Natural killer cell (primary cell): Measurements from ENCODE around the gene MSANTD7. TPM values are rescaled to one million over a fixed set of nuclear protein-coding genes. Genes with fewer than 3 reads are reported as not detected.
A peak's percentile ranks its signal among the peaks of the same experiment; 100 is the strongest.

Experiments
- ATAC-seq, 3 donors: fragments of 150-1000 bp in 2 of 3; fragments of 200-7000 bp in 1 of 3; cut with Tn5 transposase; 1 replicate in 1 of 3; 2 replicates in 2 of 3; pipeline ENCODE4 v1.10.0; 2021; ENCODE audit warnings: mild to moderate bottlenecking in 2 of 3, moderate library complexity in 2 of 3
- DNase-seq, 2 donors: peaks; one replicate each; pipeline versions ENCODE4 v3.0.0 to v3.0.0-alpha.2; 2013 to 2021; ENCODE audit warnings: mixed read lengths in 1 of 2
- H3K27ac ChIP-seq: one replicate; pipeline ENCODE4 v1.5.1; 2013; ENCODE audit warnings: mild to moderate bottlenecking, low read length
- H3K27me3 ChIP-seq: one replicate; pipeline ENCODE4 v1.6.1; 2013; ENCODE audit warnings: low read length; ENCODE audit not compliant: control insufficient read depth, insufficient read depth
- H3K36me3 ChIP-seq: one replicate; pipeline ENCODE4 v1.6.1; 2013; ENCODE audit warnings: low read length; ENCODE audit not compliant: control insufficient read depth, insufficient read depth
- H3K4me1 ChIP-seq: one replicate; pipeline ENCODE4 v1.6.1; 2013; ENCODE audit warnings: low read length; ENCODE audit not compliant: control insufficient read depth, insufficient read depth
- H3K4me3 ChIP-seq: one replicate; pipeline ENCODE4 v1.5.1; 2013; ENCODE audit warnings: low read length
- H3K9me3 ChIP-seq: one replicate; pipeline ENCODE4 v1.6.1; 2013; ENCODE audit warnings: low read length; ENCODE audit not compliant: control insufficient read depth, insufficient read depth
- H3K27ac Mint-ChIP-seq, 2 donors: one replicate each; pipeline ENCODE4 v1.8.0; 2022; ENCODE audit warnings: mild to moderate bottlenecking in 2 of 2, mixed read lengths in 2 of 2, moderate library complexity in 1 of 2
- H3K27me3 Mint-ChIP-seq, 2 donors: one replicate each; pipeline ENCODE4 v1.8.0; 2022; ENCODE audit warnings: low read depth in 2 of 2, mixed read lengths in 2 of 2
- H3K36me3 Mint-ChIP-seq: one replicate; pipeline ENCODE4 v1.8.0; 2022; ENCODE audit warnings: mixed read lengths
- H3K4me1 Mint-ChIP-seq, 2 donors: one replicate each; pipeline ENCODE4 v1.8.0; 2022; ENCODE audit warnings: mixed read lengths in 2 of 2
- H3K4me3 Mint-ChIP-seq: one replicate; pipeline ENCODE4 v1.8.0; 2022; ENCODE audit warnings: mild to moderate bottlenecking, moderate library complexity, mixed read lengths
- H3K9me3 Mint-ChIP-seq, 2 donors: one replicate each; pipeline ENCODE4 v1.8.0; 2022; ENCODE audit warnings: mixed read lengths in 2 of 2
- WGBS: methylation state at CpG from one replicate; pipeline ENCODE4 v1.1.7; 2013; ENCODE audit warnings: missing lambda C conversion rate; ENCODE audit not compliant: insufficient coverage; 5-methylcytosine and 5-hydroxymethylcytosine counted together
- intact Hi-C: fragments of 100-400 bp; cut with micrococcal nuclease; formaldehyde crosslinking; loops from one replicate; pipeline ENCODE4 v1.14.2; 2022
- total RNA-seq, 4 donors: library from RNA; stranded (reverse); fragments of 120-200 nt in 1 of 4; gene quantifications; one replicate each; pipeline versions ENCODE4 v1.2.3 to v1.2.4, GENCODE V29; 2013 to 2022
- TF ChIP-seq, protein P1 (sequence below): fragments of 200-600 bp; IDR thresholded peaks from one replicate; pipeline ENCODE4 v1.8.0; 2022; ENCODE audit warnings: antibody characterized with exemption

Gene MSANTD7
- total RNA-seq, 3 donors from 2014 or later (not counting 1 experiment from before 2014, with no cell fraction given) = 19.6 to 25.1 (median 24.0) TPM

DNA sequence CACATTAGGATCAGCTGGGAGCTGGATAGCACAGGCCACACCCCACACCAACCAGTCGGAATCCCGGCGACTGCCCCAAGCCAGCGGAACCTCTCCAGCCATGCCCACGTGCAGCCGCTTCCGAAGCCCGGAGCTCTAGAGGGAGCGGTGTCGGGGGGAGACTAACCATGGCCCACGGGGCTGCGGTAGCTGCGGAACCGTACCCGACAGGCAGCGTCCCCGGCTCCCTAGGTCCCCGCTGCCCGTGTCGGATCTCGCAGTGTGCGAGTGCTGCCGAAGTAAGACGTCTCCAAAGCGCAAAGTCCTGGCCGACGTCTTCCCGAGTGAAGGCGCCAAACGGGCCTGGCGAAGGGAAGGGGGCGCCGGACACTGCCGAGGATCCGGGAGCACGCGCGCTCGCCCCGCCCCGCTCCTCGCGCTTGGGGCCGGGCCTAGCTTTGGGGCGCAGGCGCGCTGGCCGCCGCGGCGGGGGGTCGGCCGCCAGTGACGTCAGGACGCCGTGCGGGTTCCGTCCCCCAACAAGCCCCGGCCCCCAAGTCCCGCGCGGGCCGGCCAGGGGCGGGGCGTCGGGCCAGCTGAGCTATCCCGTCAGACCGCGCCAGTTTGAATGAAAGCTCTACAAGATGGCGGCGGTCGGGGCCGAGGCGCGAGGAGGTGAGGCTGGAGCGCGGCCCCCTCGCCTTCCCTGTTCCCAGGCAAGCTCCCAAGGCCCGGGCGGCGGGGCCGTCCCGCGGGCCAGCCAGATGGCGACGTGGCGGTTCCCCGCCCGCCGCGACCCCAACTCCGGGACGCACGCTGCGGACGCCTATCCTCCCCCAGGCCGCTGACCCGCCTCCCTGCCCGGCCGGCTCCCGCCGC, 40.4 kb downstream of the MSANTD7 start, which contains the start of gene SUV39H2:
Gene SUV39H2 (plus strand): TSS at position 601 of the 858 bp plus-strand sequence. CDS start 23 bp downstream, at position 624.
- no peaks in the 10 kb centered on the region for H3K9me3 ChIP-seq
- Mint-ChIP-seq H3K4me1 (peaks cover 26 to 28% of the 10 kb centered on the region in 2 donors), H3K36me3 (no peaks in the 10 kb centered on the region), H3K9me3 (no peaks in the 10 kb centered on the region), H3K27ac (peak within 1 kb of the TSS; percentile 77 to 88), H3K27me3 (no peaks in the 10 kb centered on the region), H3K4me3 (peak within 1 kb of the TSS; percentile 92)
- WGBS = under 1% methylated on average over 102 of the region's 102 CpGs
- peak; percentile 92 to 95 for DNase-seq
- H3K4me3 ChIP-seq = peak within 1 kb of the TSS; percentile 92
- peaks cover 15% of the 10 kb centered on the region for H3K4me1 ChIP-seq
- intact Hi-C loops = loop anchor here (1.0 to 5.0 kb wide), 4 partner anchors 40 to 326 kb away; partner anchors contain the start of genes CDNF, DCLRE1C, HSPA14 and MSANTD7
- H3K36me3 ChIP-seq = no peaks in the 10 kb centered on the region
- H3K27me3 ChIP-seq = no peaks in the 10 kb centered on the region
- ATAC-seq = peak; percentile 91 to 98 (median 94)
- TF ChIP-seq, protein P1, sequence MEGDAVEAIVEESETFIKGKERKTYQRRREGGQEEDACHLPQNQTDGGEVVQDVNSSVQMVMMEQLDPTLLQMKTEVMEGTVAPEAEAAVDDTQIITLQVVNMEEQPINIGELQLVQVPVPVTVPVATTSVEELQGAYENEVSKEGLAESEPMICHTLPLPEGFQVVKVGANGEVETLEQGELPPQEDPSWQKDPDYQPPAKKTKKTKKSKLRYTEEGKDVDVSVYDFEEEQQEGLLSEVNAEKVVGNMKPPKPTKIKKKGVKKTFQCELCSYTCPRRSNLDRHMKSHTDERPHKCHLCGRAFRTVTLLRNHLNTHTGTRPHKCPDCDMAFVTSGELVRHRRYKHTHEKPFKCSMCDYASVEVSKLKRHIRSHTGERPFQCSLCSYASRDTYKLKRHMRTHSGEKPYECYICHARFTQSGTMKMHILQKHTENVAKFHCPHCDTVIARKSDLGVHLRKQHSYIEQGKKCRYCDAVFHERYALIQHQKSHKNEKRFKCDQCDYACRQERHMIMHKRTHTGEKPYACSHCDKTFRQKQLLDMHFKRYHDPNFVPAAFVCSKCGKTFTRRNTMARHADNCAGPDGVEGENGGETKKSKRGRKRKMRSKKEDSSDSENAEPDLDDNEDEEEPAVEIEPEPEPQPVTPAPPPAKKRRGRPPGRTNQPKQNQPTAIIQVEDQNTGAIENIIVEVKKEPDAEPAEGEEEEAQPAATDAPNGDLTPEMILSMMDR = no peak
- H3K27ac ChIP-seq = peak within 1 kb of the TSS; percentile 59

DNA sequence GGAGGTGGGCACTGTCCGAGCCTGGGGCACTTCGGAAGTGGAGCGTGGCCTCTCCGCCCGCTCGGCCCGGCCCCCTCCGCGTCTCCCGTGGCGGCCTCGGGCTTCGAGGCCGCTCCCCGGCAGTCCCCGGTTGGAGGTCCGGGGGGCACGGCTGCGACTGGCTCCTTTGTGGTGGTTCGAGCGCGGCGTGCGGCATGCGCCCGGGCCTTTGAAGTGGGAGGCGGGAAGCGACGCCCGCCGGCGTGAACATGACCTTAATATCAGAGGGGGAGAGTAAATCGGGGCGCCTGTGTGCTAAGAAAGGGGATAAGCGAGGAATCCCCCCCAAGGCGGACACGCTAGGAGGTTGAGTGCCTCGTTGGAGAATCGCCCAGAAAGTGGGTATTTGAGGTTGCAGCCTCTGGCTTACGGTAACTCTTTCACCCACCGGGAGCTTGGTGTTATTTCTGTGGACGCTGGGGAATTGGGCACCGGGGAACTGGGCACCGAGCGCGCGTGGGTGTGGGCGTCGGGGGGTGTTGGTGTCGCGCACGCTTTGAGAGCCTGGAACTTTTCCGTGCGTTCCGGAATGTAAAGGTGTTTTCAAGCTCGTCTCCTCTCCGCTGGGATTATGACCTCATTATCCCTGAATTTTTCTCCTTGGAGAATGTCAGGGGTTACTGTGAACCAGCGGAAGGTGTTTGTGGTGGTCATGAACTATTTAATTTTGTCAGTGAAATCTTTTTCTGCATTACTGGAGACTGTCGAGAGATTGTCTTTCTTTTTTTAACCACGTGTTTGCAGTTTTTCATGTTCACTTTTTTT, 41.2 kb downstream of the MSANTD7 start:
- Mint-ChIP-seq H3K4me1 (peaks cover 26 to 28% of the 10 kb centered on the region in 2 donors), H3K27ac (peak overlapping the region; percentile 61 to 88), H3K36me3 (no peaks in the 10 kb centered on the region), H3K9me3 (no peaks in the 10 kb centered on the region), H3K4me3 (peak overlapping the region; percentile 92), H3K27me3 (no peaks in the 10 kb centered on the region)
- Histone ChIP-seq H3K36me3 (no peaks in the 10 kb centered on the region), H3K4me1 (peaks cover 15% of the 10 kb centered on the region), H3K9me3 (no peaks in the 10 kb centered on the region), H3K27ac (no peak overlapping the region), H3K4me3 (peak overlapping the region; percentile 92), H3K27me3 (no peaks in the 10 kb centered on the region)
- intact Hi-C loops = loop anchor here (2.0 to 5.0 kb wide), 3 partner anchors 73 to 327 kb away; partner anchors contain the start of genes DCLRE1C and RPP38
- WGBS = under 1% methylated on average over 60 of the region's 60 CpGs
- TF ChIP-seq, protein P1 = no peak
- DNase-seq = peak; percentile 19 to 57
- ATAC-seq = peak; percentile 1 to 8 (median 5)

DNA sequence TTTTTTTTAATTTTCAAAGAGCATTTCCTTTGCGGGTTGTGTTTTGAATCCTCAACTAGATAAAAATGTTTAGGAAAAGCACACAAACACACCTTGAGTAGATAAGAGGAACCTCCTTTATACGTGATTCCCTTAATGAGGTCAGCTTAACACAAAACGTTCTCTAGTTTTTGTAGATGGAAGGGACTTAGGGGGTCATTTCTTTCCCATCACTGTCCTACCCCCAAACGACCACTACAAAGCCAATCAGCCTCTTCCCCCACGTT, 41.8 kb downstream of the MSANTD7 start:
- Histone ChIP-seq H3K27ac (no peak overlapping the region), H3K4me3 (no peak overlapping the region), H3K36me3 (no peaks in the 10 kb centered on the region), H3K27me3 (no peaks in the 10 kb centered on the region), H3K4me1 (peaks cover 15% of the 10 kb centered on the region), H3K9me3 (no peaks in the 10 kb centered on the region)
- H3K36me3 Mint-ChIP-seq = no peaks in the 10 kb centered on the region
- peaks cover 26 to 28% of the 10 kb centered on the region in 2 donors for H3K4me1 Mint-ChIP-seq
- no peaks in the 10 kb centered on the region for H3K27me3 Mint-ChIP-seq
- intact Hi-C loops = loop anchor here (2.0 to 5.0 kb wide), 3 partner anchors 72 to 328 kb away; partner anchors contain the start of genes DCLRE1C and RPP38
- peak overlapping the region; percentile 92 for H3K4me3 Mint-ChIP-seq
- DNase-seq (no peak), ATAC-seq (no peak)
- no CpG with 5 or more reads among the region's 5 CpGs for WGBS
- H3K9me3 Mint-ChIP-seq = no peaks in the 10 kb centered on the region
- TF ChIP-seq, protein P1 = no peak
- H3K27ac Mint-ChIP-seq = peak overlapping the region; percentile 61 to 88
